Liver (tissue), 9 donors: ENCODE data around the gene ZNRF3. TPM values are rescaled to one million over a fixed set of nuclear protein-coding genes. Genes with fewer than 3 reads are reported as not detected.
A peak's percentile ranks its signal among the peaks of the same experiment; 100 is the strongest.

Source experiments
- DNase-seq: peaks from one replicate; pipeline ENCODE4 v3.0.0-alpha.2; 2017; ENCODE audit warnings: low spot score
- H3K27ac ChIP-seq, 2 donors: one replicate each; pipeline ENCODE4 v1.7.0; 2013; ENCODE audit warnings: inconsistent platforms in 2 of 2, low read length in 2 of 2, control low read depth in 1 of 2, low read depth in 1 of 2, mild to moderate bottlenecking in 1 of 2
- H3K27me3 ChIP-seq, 4 donors: one replicate each; pipeline versions ENCODE4 v1.6.1 to v1.7.0; 2013; ENCODE audit warnings: low read length in 3 of 4, inconsistent platforms in 1 of 4, mild to moderate bottlenecking in 1 of 4, moderate library complexity in 1 of 4; ENCODE audit not compliant: control insufficient read depth in 4 of 4, insufficient read depth in 4 of 4
- H3K36me3 ChIP-seq, 4 donors: one replicate each; pipeline versions ENCODE4 v1.6.1 to v1.7.0; 2013; ENCODE audit warnings: low read length in 3 of 4, mild to moderate bottlenecking in 3 of 4, low read depth in 1 of 4, moderate library complexity in 1 of 4; ENCODE audit not compliant: control insufficient read depth in 4 of 4, insufficient read depth in 3 of 4
- H3K4me1 ChIP-seq, 4 donors: one replicate each; pipeline versions ENCODE4 v1.6.1 to v1.7.0; 2013; ENCODE audit warnings: low read length in 3 of 4, mild to moderate bottlenecking in 3 of 4, moderate library complexity in 1 of 4; ENCODE audit not compliant: control insufficient read depth in 4 of 4, insufficient read depth in 4 of 4
- H3K4me3 ChIP-seq, 3 donors: one replicate each; pipeline versions ENCODE4 v1.6.1 to v1.7.0; 2013; ENCODE audit warnings: low read length in 3 of 3, control low read depth in 1 of 3, low read depth in 1 of 3, mild to moderate bottlenecking in 1 of 3
- H3K9ac ChIP-seq, 2 donors: one replicate each; pipeline ENCODE4 v1.7.0; 2013; ENCODE audit warnings: low read length in 2 of 2, mild to moderate bottlenecking in 2 of 2, moderate library complexity in 2 of 2, control low read depth in 1 of 2, low read depth in 1 of 2
- H3K9me3 ChIP-seq, 4 donors: one replicate each; pipeline versions ENCODE4 v1.6.1 to v1.7.0; 2013; ENCODE audit warnings: low read length in 3 of 4; ENCODE audit not compliant: control insufficient read depth in 4 of 4
- ATF3 ChIP-seq: IDR thresholded peaks from 2 replicates; pipeline ENCODE4 v1.6.1; 2016; ENCODE audit warnings: antibody characterized with exemption
- CTCF ChIP-seq: fragments of 150-350 bp; IDR thresholded peaks from 2 replicates; pipeline ENCODE4 v1.5.1; 2017; ENCODE audit warnings: improper control_type of control experiment, low read depth, low read length; ENCODE audit not compliant: missing input control
- EGR1 ChIP-seq, 2 donors: IDR thresholded peaks; 2 replicates each; pipeline ENCODE4 v1.6.1; 2016 to 2018; ENCODE audit warnings: antibody characterized with exemption in 2 of 2, low read depth in 2 of 2
- FOXA1 ChIP-seq: IDR thresholded peaks from 2 replicates; pipeline ENCODE4 v1.6.1; 2016; ENCODE audit warnings: antibody characterized with exemption
- FOXA2 ChIP-seq: IDR thresholded peaks from 2 replicates; pipeline ENCODE4 v1.6.1; 2016; ENCODE audit warnings: antibody characterized with exemption
- GABPA ChIP-seq, 2 donors: IDR thresholded peaks in 1 of 2; conservative IDR thresholded peaks in 1 of 2; 2 replicates each; pipeline ENCODE4 v1.6.1; 2016; ENCODE audit warnings: antibody characterized with exemption in 2 of 2, mild to moderate bottlenecking in 1 of 2, moderate library complexity in 1 of 2
- HNF4A ChIP-seq, 2 donors: conservative IDR thresholded peaks; 2 replicates each; pipeline ENCODE4 v1.6.1; 2016; ENCODE audit warnings: antibody characterized with exemption in 2 of 2, mild to moderate bottlenecking in 2 of 2
- HNF4G ChIP-seq: IDR thresholded peaks from 2 replicates; pipeline ENCODE4 v1.6.1; 2016; ENCODE audit warnings: antibody characterized with exemption
- JUND ChIP-seq, 2 donors: IDR thresholded peaks; 2 replicates each; pipeline ENCODE4 v1.6.1; 2016; ENCODE audit warnings: antibody characterized with exemption in 2 of 2
- MAX ChIP-seq: IDR thresholded peaks from 2 replicates; pipeline ENCODE4 v1.6.1; 2016; ENCODE audit warnings: antibody characterized with exemption
- NR2F2 ChIP-seq: IDR thresholded peaks from 2 replicates; pipeline ENCODE4 v1.6.1; 2016; ENCODE audit warnings: antibody characterized with exemption
- REST ChIP-seq: IDR thresholded peaks from 2 replicates; pipeline ENCODE4 v1.6.1; 2016; ENCODE audit warnings: antibody characterized with exemption, mild to moderate bottlenecking
- RXRA ChIP-seq, 2 donors: IDR thresholded peaks; 2 replicates each; pipeline ENCODE4 v1.6.1; 2017 to 2018; ENCODE audit warnings: antibody characterized with exemption in 2 of 2, mild to moderate bottlenecking in 1 of 2
- SP1 ChIP-seq: IDR thresholded peaks from 2 replicates; pipeline ENCODE4 v1.6.1; 2018; ENCODE audit warnings: antibody characterized with exemption, mild to moderate bottlenecking
- TAF1 ChIP-seq: conservative IDR thresholded peaks from 2 replicates; pipeline ENCODE4 v1.6.1; 2016; ENCODE audit warnings: antibody characterized with exemption, mild to moderate bottlenecking
- YY1 ChIP-seq: IDR thresholded peaks from 2 replicates; pipeline ENCODE4 v1.6.1; 2016; ENCODE audit warnings: antibody characterized with exemption, mild to moderate bottlenecking
- ZBTB33 ChIP-seq: IDR thresholded peaks from 2 replicates; pipeline ENCODE4 v1.6.1; 2016; ENCODE audit warnings: antibody characterized with exemption
- WGBS: extraction: QIAGEN DNeasy Blood & Tissue Kit; methylation state at CpG from one replicate; pipeline ENCODE4 v1.1.7; 2013; 5-methylcytosine and 5-hydroxymethylcytosine counted together
- polyA plus RNA-seq, 2 donors: library from polyadenylated mRNA; stranded (reverse) in 1 of 2; unstranded in 1 of 2; fragments of 200-250 nt in 1 of 2; fragments of >200 nt in 1 of 2; fragmentation: Nextera tagmentation in 1 of 2; extraction: Ambion mirVana in 1 of 2; gene quantifications; one replicate each; pipeline versions ENCODE4 v1.2.1 to v1.2.3, GENCODE V29; 2013 to 2015
- total RNA-seq, 2 donors: library from RNA; depleted of rRNA; stranded (reverse); fragments of >200 nt; gene quantifications; one replicate each; pipeline ENCODE4 v1.2.3, GENCODE V29; 2014
- donor health status: healthy.
- donor health status: healthy.
- donor health status: healthy.
- donor health status: healthy.
- donor health status: healthy.

ZNRF3 gene
- total and polyA plus RNA-seq, 4 donors, result 2.2 to 5.9 (median 4.7) TPM

GRCh38 chr22:29074276-29074772, 191.0 kb downstream of the ZNRF3 start:
- DNase-seq, result no peak
- Histone ChIP-seq H3K4me1 (peaks cover 5 to 31% (median 21%) of the 10 kb centered on the region in 4 donors), H3K36me3 (no peaks in the 10 kb centered on the region), H3K4me3 (peak overlapping the region in 2 of 3 donors; percentile 51 to 95), H3K9ac (peak overlapping the region in 1 of 2 donors; percentile 35), H3K27me3 (no peaks in the 10 kb centered on the region), H3K9me3 (no peaks in the 10 kb centered on the region), H3K27ac (no peak overlapping the region)
- WGBS, result 50% methylated on average over 10 of the region's 10 CpGs
- TF ChIP-seq FOXA1 (no peak), SP1 (peak; percentile 17)

GRCh38 chr22:29078036-29078868, 194.9 kb downstream of the ZNRF3 start:
- no peaks in the 10 kb centered on the region for H3K36me3 ChIP-seq
- no peak for TF ChIP-seq YY1
- no peak for TF ChIP-seq CTCF
- no peak overlapping the region for H3K9ac ChIP-seq
- WGBS, result 87% methylated on average over 6 of the region's 6 CpGs
- no peaks in the 10 kb centered on the region for H3K9me3 ChIP-seq
- H3K27me3 ChIP-seq, result no peaks in the 10 kb centered on the region
- H3K27ac ChIP-seq, result no peak overlapping the region
- peaks cover 4 to 42% (median 27%) of the 10 kb centered on the region in 4 donors for H3K4me1 ChIP-seq
- no peak for DNase-seq
- H3K4me3 ChIP-seq, result no peak overlapping the region

GRCh38 chr22:29078869-29079207, 195.5 kb downstream of the ZNRF3 start:
- Histone ChIP-seq H3K27me3 (no peaks in the 10 kb centered on the region), H3K36me3 (no peaks in the 10 kb centered on the region), H3K4me1 (peaks cover 3 to 36% (median 24%) of the 10 kb centered on the region in 4 donors), H3K9me3 (no peaks in the 10 kb centered on the region), H3K9ac (no peak overlapping the region), H3K4me3 (no peak overlapping the region), H3K27ac (no peak overlapping the region)
- DNase-seq, result no peak
- WGBS, result 89% methylated on average over 6 of the region's 6 CpGs
- TF ChIP-seq JUND (IDR thresholded peaks at IDR 0.05) (no peak), HNF4A (conservative IDR thresholded peaks at IDR 0.05) (no peak), ATF3 (no peak), FOXA1 (no peak), CTCF (no peak), YY1 (no peak), EGR1 (IDR thresholded peaks at IDR 0.05; ENCODE audit: low read depth in 2 of 2) (no peak), RXRA (IDR thresholded peaks at IDR 0.05) (no peak), GABPA (IDR thresholded peaks at IDR 0.05 in 1 of 2, conservative IDR thresholded peaks at IDR 0.05 in 1 of 2) (no peak), TAF1 (no peak), SP1 (no peak), MAX (no peak), ZBTB33 (no peak), REST (no peak), HNF4G (no peak), FOXA2 (no peak), NR2F2 (no peak)
